ENCODE measurements around the gene C12orf76. TPM values are rescaled to one million over a fixed set of nuclear protein-coding genes. Genes with fewer than 3 reads are reported as not detected.

Gene C12orf76
- polyA plus RNA-seq, 1 of the 3 experiments (the other 2 are of a cell fraction), result 29.2 TPM

- Histone ChIP-seq H3K27ac (ENCODE audit: low read depth in 2 of 2, low read length in 1 of 2) (no peak overlapping the region), H2AFZ (ENCODE audit: low read depth) (no peak overlapping the region), H3K4me2 (no peak overlapping the region), H3K4me1 (ENCODE audit: control insufficient read depth in 1 of 2, insufficient read depth in 2 of 2, low read depth in 1 of 2, low read length in 1 of 2) (peaks cover 8 to 18% of the 10 kb centered on the region in 2 experiments; a peak in 3 of 4 replicates), H3K9me3 (no peaks in the 10 kb centered on the region), H3K36me3 (replicated peaks in 1 of 2; ENCODE audit: control insufficient read depth in 1 of 2, insufficient read depth in 2 of 2, low read length in 1 of 2) (peaks cover 0 to 8% of the 10 kb centered on the region in 2 experiments), H3K9me2 (no peaks in the 10 kb centered on the region), H3K9ac (no peak overlapping the region), H4K20me1 (ENCODE audit: insufficient read depth) (no peaks in the 10 kb centered on the region; the same call in 1 of the 2 replicates), H3F3A (replicated peaks; ENCODE audit: insufficient read depth) (peaks cover 7% of the 10 kb centered on the region), H3K27me3 (ENCODE audit: insufficient read depth) (no peaks in the 10 kb centered on the region), H3K4me3 (ENCODE audit: low read depth in 2 of 2, low read length in 1 of 2) (no peak overlapping the region), H3K79me2 (ENCODE audit: insufficient read depth) (peaks cover 98% of the 10 kb centered on the region)
- POLR2A ChIA-PET, result no interaction called here
- TF ChIP-seq NRF1 (IDR thresholded peaks at IDR 0.05; ENCODE audit: low read depth, low read length), result no peak
- no peak for TF ChIP-seq EP300 (IDR thresholded peaks at IDR 0.05; ENCODE audit: borderline replicate concordance in 1 of 2, low read depth in 1 of 2, low read length in 1 of 2)
- no peak for TF ChIP-seq MAX (IDR thresholded peaks at IDR 0.05; ENCODE audit: low read depth)
- no peak for TF ChIP-seq RFX5 (IDR thresholded peaks at IDR 0.05; ENCODE audit: low read length)
- no peak for TF ChIP-seq REST (IDR thresholded peaks at IDR 0.05; ENCODE audit: low read depth, low read length)
- no peak for TF ChIP-seq TCF12 (IDR thresholded peaks at IDR 0.05)
- TF ChIP-seq FOXM1 (IDR thresholded peaks at IDR 0.05; ENCODE audit: low read depth), result no peak
- no peak for TF ChIP-seq MEF2A (IDR thresholded peaks at IDR 0.05; ENCODE audit: borderline replicate concordance, low read depth)
- WGBS (ENCODE audit: low lambda C conversion rate), result 89% methylated on average over 4 of the region's 4 CpGs
- CTCF ChIA-PET, result no interaction called here
- DNase-seq, result no peak
Measured at GRCh38 chr12:110004598-110004997, 43.7 kb downstream of the C12orf76 start.

DNA sequence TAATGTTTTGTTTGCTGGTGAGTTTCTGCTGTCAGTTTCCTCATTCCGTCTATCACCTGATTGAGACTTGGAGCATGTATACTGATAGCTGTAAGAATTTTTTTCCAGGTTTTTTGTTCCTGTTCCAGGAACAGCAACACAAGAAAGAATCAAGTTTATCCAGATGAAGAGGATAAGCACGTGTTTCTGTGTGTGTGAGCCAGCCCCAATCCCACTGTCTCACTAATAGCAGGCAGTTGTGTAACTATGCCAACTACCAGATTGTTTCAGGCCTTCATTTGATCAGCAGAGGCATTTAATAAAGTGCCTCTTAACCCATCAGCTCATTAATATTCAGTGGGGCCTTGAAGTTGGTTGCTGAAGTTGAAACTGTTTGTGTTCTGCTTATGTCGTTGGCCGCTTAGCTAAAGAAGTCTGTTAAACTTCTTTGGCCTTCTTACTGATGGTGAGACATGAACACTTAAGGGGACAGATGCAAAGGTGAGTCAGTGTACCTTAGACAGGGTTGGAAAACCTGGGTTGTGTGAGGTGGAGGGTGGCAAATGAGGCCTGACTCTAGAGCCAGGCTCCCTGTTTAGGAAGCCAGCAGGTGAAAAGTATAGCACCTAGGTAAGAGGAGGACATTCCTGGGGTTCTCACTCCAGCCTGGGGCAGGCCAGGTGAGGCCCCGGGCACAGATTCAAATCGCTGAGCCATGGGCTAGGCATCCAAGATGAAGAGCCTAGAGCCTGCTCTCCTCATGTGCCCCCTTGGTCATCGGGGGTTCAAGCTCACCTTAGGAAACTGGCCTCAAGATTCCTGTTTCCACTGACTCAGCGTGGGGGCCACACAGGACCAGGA lies 45.4 kb downstream of the C12orf76 start:
- Histone ChIP-seq H3K27me3 (ENCODE audit: insufficient read depth) (no peaks in the 10 kb centered on the region), H3K9ac (peak overlapping the region; percentile 24; the same call in 1 of the 2 replicates), H3K9me2 (no peaks in the 10 kb centered on the region), H3K27ac (ENCODE audit: low read depth in 2 of 2, low read length in 1 of 2) (peak overlapping the region in 1 of 2 experiments; percentile 86; a peak in 2 of 4 replicates), H3K4me3 (ENCODE audit: low read depth in 2 of 2, low read length in 1 of 2) (no peak overlapping the region), H3K36me3 (replicated peaks in 1 of 2; ENCODE audit: control insufficient read depth in 1 of 2, insufficient read depth in 2 of 2, low read length in 1 of 2) (peaks cover 0 to 8% of the 10 kb centered on the region in 2 experiments), H3F3A (replicated peaks; ENCODE audit: insufficient read depth) (peaks cover 7% of the 10 kb centered on the region), H4K20me1 (ENCODE audit: insufficient read depth) (no peaks in the 10 kb centered on the region), H3K79me2 (ENCODE audit: insufficient read depth) (peaks cover 85% of the 10 kb centered on the region), H2AFZ (ENCODE audit: low read depth) (no peak overlapping the region), H3K4me2 (peak overlapping the region; percentile 83), H3K4me1 (ENCODE audit: control insufficient read depth in 1 of 2, insufficient read depth in 2 of 2, low read depth in 1 of 2, low read length in 1 of 2) (peaks cover 16 to 23% of the 10 kb centered on the region in 2 experiments; a peak in 3 of 4 replicates), H3K9me3 (no peaks in the 10 kb centered on the region)
- no peak for DNase-seq
- WGBS (ENCODE audit: low lambda C conversion rate), result 81% methylated on average over 7 of the region's 8 CpGs
- POLR2A ChIA-PET, result interaction anchor here (0.6 kb wide), 1 partner anchor 8 kb away, joined by 5 read pairs; no protein-coding TSS in a partner anchor
- TF ChIP-seq GABPA (IDR thresholded peaks at IDR 0.05; ENCODE audit: low read depth), result no peak
- CTCF ChIA-PET, result interaction anchor here (0.7 kb wide), 1 partner anchor 96 kb away, joined by 3 read pairs; no protein-coding TSS in a partner anchor
